HepG2 (cell line): ENCODE measurements around the gene DQX1. TPM values are rescaled to one million over a fixed set of nuclear protein-coding genes. Genes with fewer than 3 reads are reported as not detected.

ENCODE experiments used
- ATF7-NPFF ChIP-seq: sonication (generic); formaldehyde crosslinking; IDR thresholded peaks from 2 replicates; pipeline ENCODE4 v1.8.1; 2023; ENCODE audit warnings: mild to moderate bottlenecking, low read depth, missing genetic modification reagents, moderate library complexity
- BRCA1 ChIP-seq: sonication (generic); formaldehyde crosslinking; IDR thresholded peaks from 2 replicates; pipeline ENCODE4 v1.4.0; 2020; ENCODE audit warnings: missing genetic modification reagents
- CCDC6 ChIP-seq: sonication (generic); formaldehyde crosslinking; IDR thresholded peaks from 2 replicates; pipeline ENCODE4 v1.8.1; 2022; ENCODE audit warnings: mild to moderate bottlenecking, missing genetic modification reagents, moderate library complexity
- FOXA1 ChIP-seq, 2 experiments: fragments of 450-650 bp in 1 of 2; sonication (generic) in 1 of 2; formaldehyde crosslinking in 1 of 2; IDR thresholded peaks; 2 replicates each; pipeline versions ENCODE4 v1.4.0 to v1.6.1; 2016 to 2020; ENCODE audit warnings: missing genetic modification reagents in 1 of 2
- GATAD1 ChIP-seq: IDR thresholded peaks from 2 replicates; pipeline ENCODE4 v1.6.1; 2016; ENCODE audit warnings: missing genetic modification reagents, missing compliant biosample characterization
- KLF12 ChIP-seq: sonication (generic); formaldehyde crosslinking; IDR thresholded peaks from 2 replicates; pipeline ENCODE4 v1.4.0; 2020; ENCODE audit warnings: missing genetic modification reagents, borderline replicate concordance
- NCOA1 ChIP-seq: sonication (generic); formaldehyde crosslinking; IDR thresholded peaks from 2 replicates; pipeline ENCODE4 v1.9.0; 2021; ENCODE audit warnings: missing genetic modification reagents
- NCOR1 ChIP-seq: fragments of 200-600 bp; sonication (generic); IDR thresholded peaks from 2 replicates; pipeline ENCODE4 v1.7.0; 2017; ENCODE audit warnings: antibody characterized with exemption, low read length, borderline replicate concordance
- THYN1 ChIP-seq: sonication (generic); formaldehyde crosslinking; IDR thresholded peaks from 2 replicates; pipeline ENCODE4 v1.8.1; 2023; ENCODE audit warnings: low read depth, mild to moderate bottlenecking, moderate library complexity, missing genetic modification reagents, borderline replicate concordance
- ZBTB14 ChIP-seq: sonication (generic); formaldehyde crosslinking; IDR thresholded peaks from 2 replicates; pipeline ENCODE4 v1.4.0; 2020; ENCODE audit warnings: missing genetic modification reagents
- ZNF24 ChIP-seq: fragments of 450-650 bp; IDR thresholded peaks from 2 replicates; pipeline ENCODE4 v1.6.1; 2017; ENCODE audit warnings: antibody characterized with exemption, mild to moderate bottlenecking
- ZNF274 ChIP-seq: sonication (generic); formaldehyde crosslinking; IDR thresholded peaks from 2 replicates; pipeline ENCODE4 v1.5.1; 2020; ENCODE audit warnings: mild to moderate bottlenecking, missing genetic modification reagents
- ZNF484 ChIP-seq: sonication (generic); formaldehyde crosslinking; IDR thresholded peaks from 2 replicates; pipeline ENCODE4 v1.5.1; 2020; ENCODE audit warnings: mild to moderate bottlenecking, low read depth, missing genetic modification reagents, borderline replicate concordance
- ZNF615 ChIP-seq: sonication (generic); formaldehyde crosslinking; IDR thresholded peaks from 2 replicates; pipeline ENCODE4 v1.5.0; 2020; ENCODE audit warnings: mild to moderate bottlenecking, missing genetic modification reagents, borderline replicate concordance
- ZNF670 ChIP-seq: sonication (generic); formaldehyde crosslinking; IDR thresholded peaks from 2 replicates; pipeline ENCODE4 v1.8.0; 2022; ENCODE audit warnings: mild to moderate bottlenecking, missing genetic modification reagents, borderline replicate concordance
- ZNF781 ChIP-seq: sonication (generic); formaldehyde crosslinking; IDR thresholded peaks from 2 replicates; pipeline ENCODE4 v1.5.1; 2020; ENCODE audit warnings: borderline replicate concordance, mild to moderate bottlenecking, missing genetic modification reagents; ENCODE audit errors: not compliant biosample characterization
- ZNF784 ChIP-seq: sonication (generic); formaldehyde crosslinking; IDR thresholded peaks from 2 replicates; pipeline ENCODE4 v1.5.1; 2020; ENCODE audit warnings: missing genetic modification reagents, mild to moderate bottlenecking, borderline replicate concordance
- ZNF788 ChIP-seq: sonication (generic); formaldehyde crosslinking; IDR thresholded peaks from 2 replicates; pipeline ENCODE4 v1.5.0; 2020; ENCODE audit warnings: mild to moderate bottlenecking, missing genetic modification reagents, borderline replicate concordance
- ZNF850 ChIP-seq: sonication (generic); formaldehyde crosslinking; conservative IDR thresholded peaks from 2 replicates; pipeline ENCODE4 v1.9.0; 2021; ENCODE audit warnings: mild to moderate bottlenecking, missing genetic modification reagents
- ZSCAN9 ChIP-seq: IDR thresholded peaks from 2 replicates; pipeline ENCODE4 v1.6.1; 2016; ENCODE audit warnings: borderline replicate concordance
- polyA plus RNA-seq, 8 experiments: library from polyadenylated mRNA; depleted of rRNA in 3 of 8; stranded (reverse) in 7 of 8; unstranded in 1 of 8; fragments of >200 nt; fragmentation: Illumina TruSeq in 4 of 8; extraction: Trizol in 4 of 8; gene quantifications; 2 replicates each; pipeline versions ENCODE4 v1.2.1 to v1.2.3, GENCODE V29; 2011 to 2016; ENCODE audit warnings: low read depth in 4 of 8, missing spikeins in 1 of 8, mixed read lengths in 1 of 8; ENCODE audit not compliant: insufficient read depth in 1 of 8
- total RNA-seq, 5 experiments: library from RNA; depleted of rRNA; stranded (reverse); fragments of >200 nt; fragmentation: Illumina TruSeq; extraction: Trizol; gene quantifications; 2 replicates each; pipeline ENCODE4 v1.2.3, GENCODE V29; 2016; ENCODE audit warnings: low read depth in 1 of 5
- TF ChIP-seq, protein P1 (sequence below): sonication (generic); formaldehyde crosslinking; IDR thresholded peaks from 2 replicates; pipeline ENCODE4 v1.5.1; 2020; ENCODE audit warnings: missing genetic modification reagents, mild to moderate bottlenecking, borderline replicate concordance
- TF ChIP-seq, protein P2 (sequence below): sonication (generic); formaldehyde crosslinking; conservative IDR thresholded peaks from 2 replicates; pipeline ENCODE4 v1.4.0; 2020; ENCODE audit warnings: missing genetic modification reagents
- TF ChIP-seq, protein P3 (sequence below): IDR thresholded peaks from 2 replicates; pipeline ENCODE4 v1.6.1; 2016

DQX1 gene
- total and polyA plus RNA-seq, 2 of the 13 experiments (the other 11 are each of a cell fraction or from before 2014, with no cell fraction given), result 27.6 to 89.8 TPM

DNA sequence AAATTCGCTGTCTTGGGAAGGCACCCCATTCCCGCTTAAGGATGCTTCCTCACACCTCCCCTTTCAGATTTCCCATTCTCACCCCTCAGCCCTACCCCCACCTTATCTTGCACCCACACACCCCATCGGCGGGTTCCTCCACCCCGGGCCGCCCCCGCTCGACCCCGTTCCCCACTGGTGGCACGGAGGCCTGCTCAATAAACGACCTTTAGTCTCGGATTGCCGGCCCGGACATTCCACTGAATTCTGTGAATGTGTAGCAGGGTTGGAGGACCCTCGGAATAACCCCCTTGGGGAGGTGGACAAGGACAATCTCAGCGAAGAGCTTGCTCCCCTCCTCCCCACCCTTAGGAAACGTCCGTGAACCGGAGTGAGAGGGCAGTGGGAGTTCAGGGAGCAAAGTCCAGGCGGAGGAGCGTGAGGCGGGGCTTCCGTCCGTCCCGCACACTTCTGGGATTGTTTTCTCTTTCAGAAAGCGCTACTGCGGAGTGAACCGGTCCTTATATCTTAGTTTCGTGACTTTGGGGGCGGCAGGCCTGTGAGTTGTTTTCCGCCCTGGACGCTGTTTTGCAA lies 23.8 kb downstream of the DQX1 start (continued):
- no peak for TF ChIP-seq ZNF784 (CRISPR knock-in tag)
- TF ChIP-seq CCDC6, result no peak
- TF ChIP-seq FOXA1 (IDR thresholded peaks at IDR 0.05), result no peak
- peak; percentile 30; the same call in 1 of the 2 replicates for TF ChIP-seq FOXA1 (CRISPR knock-in tag; IDR thresholded peaks at IDR 0.05)
- no peak for TF ChIP-seq ZNF274 (CRISPR knock-in tag)
- TF ChIP-seq ZNF670 (CRISPR knock-in tag), result no peak; the same call in 1 of the 2 replicates
- no peak for TF ChIP-seq ZNF850 (CRISPR knock-in tag)
- no peak for TF ChIP-seq ZNF484
- TF ChIP-seq ZNF788 (CRISPR knock-in tag), result peak; percentile 74; the same call in 1 of the 2 replicates
- TF ChIP-seq BRCA1 (CRISPR knock-in tag), result no peak
- TF ChIP-seq ATF7-NPFF (CRISPR knock-in tag), result no peak
- no peak for TF ChIP-seq ZBTB14 (CRISPR knock-in tag)
- TF ChIP-seq ZNF615 (CRISPR knock-in tag), result no peak
- 0 out of 2 replicates have a peak, but pooled peaks have one; percentile 36 for TF ChIP-seq KLF12 (CRISPR knock-in tag)
- TF ChIP-seq ZSCAN9 (CRISPR knock-in tag), result peak; percentile 89
- TF ChIP-seq GATAD1 (CRISPR knock-in tag), result peak; percentile 77
- TF ChIP-seq ZNF781 (CRISPR knock-in tag), result no peak
- TF ChIP-seq, protein P1, sequence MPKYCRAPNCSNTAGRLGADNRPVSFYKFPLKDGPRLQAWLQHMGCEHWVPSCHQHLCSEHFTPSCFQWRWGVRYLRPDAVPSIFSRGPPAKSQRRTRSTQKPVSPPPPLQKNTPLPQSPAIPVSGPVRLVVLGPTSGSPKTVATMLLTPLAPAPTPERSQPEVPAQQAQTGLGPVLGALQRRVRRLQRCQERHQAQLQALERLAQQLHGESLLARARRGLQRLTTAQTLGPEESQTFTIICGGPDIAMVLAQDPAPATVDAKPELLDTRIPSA, result no peak
- TF ChIP-seq, protein P2, sequence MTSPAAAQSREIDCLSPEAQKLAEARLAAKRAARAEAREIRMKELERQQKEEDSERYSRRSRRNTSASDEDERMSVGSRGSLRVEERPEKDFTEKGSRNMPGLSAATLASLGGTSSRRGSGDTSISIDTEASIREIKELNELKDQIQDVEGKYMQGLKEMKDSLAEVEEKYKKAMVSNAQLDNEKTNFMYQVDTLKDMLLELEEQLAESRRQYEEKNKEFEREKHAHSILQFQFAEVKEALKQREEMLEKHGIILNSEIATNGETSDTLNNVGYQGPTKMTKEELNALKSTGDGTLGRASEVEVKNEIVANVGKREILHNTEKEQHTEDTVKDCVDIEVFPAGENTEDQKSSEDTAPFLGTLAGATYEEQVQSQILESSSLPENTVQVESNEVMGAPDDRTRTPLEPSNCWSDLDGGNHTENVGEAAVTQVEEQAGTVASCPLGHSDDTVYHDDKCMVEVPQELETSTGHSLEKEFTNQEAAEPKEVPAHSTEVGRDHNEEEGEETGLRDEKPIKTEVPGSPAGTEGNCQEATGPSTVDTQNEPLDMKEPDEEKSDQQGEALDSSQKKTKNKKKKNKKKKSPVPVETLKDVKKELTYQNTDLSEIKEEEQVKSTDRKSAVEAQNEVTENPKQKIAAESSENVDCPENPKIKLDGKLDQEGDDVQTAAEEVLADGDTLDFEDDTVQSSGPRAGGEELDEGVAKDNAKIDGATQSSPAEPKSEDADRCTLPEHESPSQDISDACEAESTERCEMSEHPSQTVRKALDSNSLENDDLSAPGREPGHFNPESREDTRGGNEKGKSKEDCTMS, result no peak
- TF ChIP-seq THYN1 (CRISPR knock-in tag), result no peak
- 0 out of 2 replicates have a peak, but pooled peaks have one; percentile 9 for TF ChIP-seq ZNF24
- TF ChIP-seq, protein P3, sequence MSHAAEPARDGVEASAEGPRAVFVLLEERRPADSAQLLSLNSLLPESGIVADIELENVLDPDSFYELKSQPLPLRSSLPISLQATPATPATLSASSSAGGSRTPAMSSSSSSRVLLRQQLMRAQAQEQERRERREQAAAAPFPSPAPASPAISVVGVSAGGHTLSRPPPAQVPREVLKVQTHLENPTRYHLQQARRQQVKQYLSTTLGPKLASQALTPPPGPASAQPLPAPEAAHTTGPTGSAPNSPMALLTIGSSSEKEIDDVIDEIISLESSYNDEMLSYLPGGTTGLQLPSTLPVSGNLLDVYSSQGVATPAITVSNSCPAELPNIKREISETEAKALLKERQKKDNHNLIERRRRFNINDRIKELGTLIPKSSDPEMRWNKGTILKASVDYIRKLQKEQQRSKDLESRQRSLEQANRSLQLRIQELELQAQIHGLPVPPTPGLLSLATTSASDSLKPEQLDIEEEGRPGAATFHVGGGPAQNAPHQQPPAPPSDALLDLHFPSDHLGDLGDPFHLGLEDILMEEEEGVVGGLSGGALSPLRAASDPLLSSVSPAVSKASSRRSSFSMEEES, result peak; percentile 64; the same call in 1 of the 2 replicates
- no peak; the same call in 1 of the 2 replicates for TF ChIP-seq NCOA1 (CRISPR knock-in tag)
- TF ChIP-seq NCOR1, result peak; percentile 97
